Body of pancreas (tissue), 4 donors: ENCODE measurements around the gene HOXC5.

Experiments used
- CTCF ChIP-seq, 7 experiments: fragments of 450-650 bp in 4 of 7; fragments of 200-600 bp in 3 of 7; sonication (generic) in 3 of 7; IDR thresholded peaks; one replicate each; pipeline ENCODE4 v1.5.1; 2016 to 2019; ENCODE audit warnings: antibody characterized with exemption in 7 of 7
- POLR2A ChIP-seq, 3 donors: fragments of 450-650 bp; IDR thresholded peaks; one replicate each; pipeline ENCODE4 v1.6.1; 2016; ENCODE audit warnings: antibody characterized with exemption in 3 of 3, mild to moderate bottlenecking in 2 of 3

DNA sequence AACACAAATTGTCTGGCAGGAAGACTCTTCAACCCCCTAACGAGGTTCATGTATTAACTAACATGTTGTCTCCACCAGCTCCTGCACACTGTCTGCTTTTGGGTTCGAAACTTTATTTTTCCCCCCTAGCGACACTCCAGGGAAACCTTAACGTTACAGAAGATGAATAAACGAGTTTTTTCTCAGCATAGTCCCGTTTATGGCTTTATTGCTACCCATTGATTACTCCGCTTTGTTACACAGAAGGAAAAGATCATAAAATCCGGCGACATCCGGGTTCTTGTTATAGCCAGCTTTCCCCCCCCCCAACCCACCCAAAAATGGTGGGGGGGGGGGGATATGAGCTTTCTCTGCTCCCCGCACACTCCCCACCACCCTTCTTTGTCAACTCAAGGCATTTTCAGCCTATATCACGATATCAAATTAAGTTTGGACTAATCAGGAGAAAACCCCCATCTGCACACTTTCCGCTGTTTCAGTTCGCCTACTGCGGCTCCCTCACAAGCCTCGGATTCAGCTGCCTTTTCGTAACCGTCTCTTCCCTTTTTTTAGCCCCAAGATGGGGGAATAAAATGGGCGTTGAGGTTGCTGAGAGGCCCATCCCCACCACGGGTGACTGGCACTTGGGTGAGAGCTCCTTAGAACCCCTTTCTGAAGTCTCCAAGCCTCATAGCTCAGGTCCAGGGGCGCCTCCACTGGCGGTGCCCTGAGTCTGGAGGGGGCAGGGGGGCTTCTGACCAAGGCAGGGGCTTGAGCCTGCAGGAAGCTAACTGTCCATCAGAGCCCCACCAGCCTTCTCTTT lies 6.0 kb upstream of the HOXC5 start:
- TF ChIP-seq CTCF (IDR thresholded peaks at IDR 0.05) (no peak), POLR2A (IDR thresholded peaks at IDR 0.05) (no peak)
